ENCODE results near the gene GATD1. TPM values are rescaled to one million over a fixed set of nuclear protein-coding genes. Genes with fewer than 3 reads are reported as not detected.

The GATD1 gene
- total RNA-seq, 1 donor from 2014 or later: 63.3 TPM

DNA sequence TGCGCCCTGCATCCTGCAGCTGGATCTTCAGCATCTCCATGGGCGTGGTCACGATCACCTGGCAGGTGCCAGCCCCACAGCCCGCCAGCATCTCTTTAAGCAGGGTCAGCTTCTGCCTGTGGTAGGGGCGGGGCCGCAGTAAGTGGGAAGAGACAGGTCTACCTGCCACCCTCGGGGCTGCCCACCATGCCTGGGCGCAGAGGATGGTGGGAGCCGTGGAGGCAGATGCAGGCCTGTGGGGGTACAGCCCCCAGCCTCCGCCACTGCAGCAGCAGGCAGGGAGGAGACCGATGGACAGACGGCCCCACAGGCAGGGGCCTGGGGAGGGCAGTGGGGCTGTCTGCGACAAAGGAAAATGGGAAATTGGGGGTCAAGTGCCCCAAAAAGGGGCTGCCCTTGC, 15.6 kb upstream of the GATD1 start:
- no peak for DNase-seq
- intact Hi-C loops (cut with micrococcal nuclease): no loop called here
- Mint-ChIP-seq H3K36me3 (ENCODE audit: low read depth) (peaks cover 21% of the 10 kb centered on the region), H3K27me3 (peaks cover 2% of the 10 kb centered on the region), H3K9me3 (no peaks in the 10 kb centered on the region), H3K4me3 (no peak overlapping the region), H3K27ac (no peak overlapping the region), H3K4me1 (peaks cover 27% of the 10 kb centered on the region)
- TF ChIP-seq, protein P1, sequence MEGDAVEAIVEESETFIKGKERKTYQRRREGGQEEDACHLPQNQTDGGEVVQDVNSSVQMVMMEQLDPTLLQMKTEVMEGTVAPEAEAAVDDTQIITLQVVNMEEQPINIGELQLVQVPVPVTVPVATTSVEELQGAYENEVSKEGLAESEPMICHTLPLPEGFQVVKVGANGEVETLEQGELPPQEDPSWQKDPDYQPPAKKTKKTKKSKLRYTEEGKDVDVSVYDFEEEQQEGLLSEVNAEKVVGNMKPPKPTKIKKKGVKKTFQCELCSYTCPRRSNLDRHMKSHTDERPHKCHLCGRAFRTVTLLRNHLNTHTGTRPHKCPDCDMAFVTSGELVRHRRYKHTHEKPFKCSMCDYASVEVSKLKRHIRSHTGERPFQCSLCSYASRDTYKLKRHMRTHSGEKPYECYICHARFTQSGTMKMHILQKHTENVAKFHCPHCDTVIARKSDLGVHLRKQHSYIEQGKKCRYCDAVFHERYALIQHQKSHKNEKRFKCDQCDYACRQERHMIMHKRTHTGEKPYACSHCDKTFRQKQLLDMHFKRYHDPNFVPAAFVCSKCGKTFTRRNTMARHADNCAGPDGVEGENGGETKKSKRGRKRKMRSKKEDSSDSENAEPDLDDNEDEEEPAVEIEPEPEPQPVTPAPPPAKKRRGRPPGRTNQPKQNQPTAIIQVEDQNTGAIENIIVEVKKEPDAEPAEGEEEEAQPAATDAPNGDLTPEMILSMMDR (IDR thresholded peaks at IDR 0.05): no peak
- ChIA-PET CTCF (no interaction called here), POLR2A (no interaction called here)
- ATAC-seq (ENCODE audit: low read depth): no peak

DNA sequence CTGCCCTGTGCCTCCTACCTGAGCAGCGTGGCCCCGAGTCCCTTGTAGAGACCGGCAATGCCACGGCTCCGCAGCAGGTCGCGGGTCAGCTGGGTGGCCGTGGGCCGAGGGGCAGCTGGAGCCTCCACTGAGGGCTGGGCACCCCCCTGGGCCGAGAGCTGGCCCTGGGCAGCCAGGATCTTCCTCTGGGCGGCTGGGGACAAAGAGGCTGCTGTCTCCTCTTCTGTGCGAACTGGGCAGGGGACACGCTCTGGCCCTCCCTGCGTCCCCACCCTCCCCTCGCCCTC, 15.2 kb upstream of the GATD1 start:
- Mint-ChIP-seq H3K9me3 (no peaks in the 10 kb centered on the region), H3K36me3 (ENCODE audit: low read depth) (peaks cover 21% of the 10 kb centered on the region), H3K4me3 (no peak overlapping the region), H3K27me3 (peaks cover 2% of the 10 kb centered on the region), H3K4me1 (peaks cover 27% of the 10 kb centered on the region), H3K27ac (no peak overlapping the region)
- CTCF ChIA-PET: no interaction called here
- TF ChIP-seq, protein P1 (IDR thresholded peaks at IDR 0.05): no peak
- ATAC-seq (ENCODE audit: low read depth) (no peak), DNase-seq (no peak)
- intact Hi-C loops (cut with micrococcal nuclease): no loop called here
- POLR2A ChIA-PET: no interaction called here

DNA sequence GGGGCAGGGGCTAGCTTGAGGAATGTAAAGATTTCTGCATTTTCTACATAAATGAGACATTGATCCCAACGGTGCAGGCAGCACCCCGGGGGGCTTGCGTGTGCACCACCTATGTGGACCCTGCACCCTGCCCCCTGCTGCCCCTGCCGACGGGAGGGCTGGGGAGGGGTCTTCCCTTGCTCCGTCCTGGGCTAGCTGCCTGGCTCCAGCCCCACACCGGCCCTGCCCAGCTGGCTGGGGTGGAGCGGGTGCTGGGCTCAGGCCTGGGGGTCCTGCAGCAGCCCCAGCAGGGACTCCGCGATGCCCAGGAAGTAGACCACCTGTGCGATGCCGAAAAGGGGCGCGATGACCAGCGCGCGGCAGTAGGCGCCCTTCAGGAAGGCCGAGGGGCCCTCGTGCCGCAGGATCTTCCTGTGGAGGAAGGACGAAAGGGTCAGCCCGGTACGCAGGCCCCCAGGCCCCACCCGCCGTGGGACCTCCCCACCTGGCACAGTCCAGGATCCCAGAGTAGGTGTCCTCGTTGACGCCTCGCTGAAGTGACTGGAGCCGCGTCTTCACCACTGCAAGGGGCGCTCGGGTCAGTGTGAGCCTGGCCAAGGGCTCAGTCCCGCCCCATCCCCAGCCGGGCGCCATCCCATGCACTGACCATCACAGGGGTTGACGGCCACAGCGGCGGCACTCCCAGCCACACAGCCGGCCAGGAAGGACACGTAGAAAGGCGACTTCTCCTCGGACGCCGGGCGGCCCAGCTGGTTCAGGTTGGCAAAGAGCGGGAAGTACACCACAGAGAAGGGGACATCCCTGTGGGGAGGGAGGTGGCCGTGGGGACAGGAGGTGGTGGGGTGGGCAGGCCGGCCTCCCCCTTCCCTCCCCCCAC, 14.6 kb upstream of the GATD1 start:
- no peak overlapping the region for H3K4me3 Mint-ChIP-seq
- H3K27ac Mint-ChIP-seq: no peak overlapping the region
- no peaks in the 10 kb centered on the region for H3K9me3 Mint-ChIP-seq
- intact Hi-C loops (cut with micrococcal nuclease): no loop called here
- CTCF ChIA-PET: no interaction called here
- H3K27me3 Mint-ChIP-seq: peaks cover 2% of the 10 kb centered on the region
- H3K36me3 Mint-ChIP-seq (ENCODE audit: low read depth): peaks cover 21% of the 10 kb centered on the region
- POLR2A ChIA-PET: interaction anchor here (0.5 to 0.7 kb wide), 3 partner anchors 95 to 1340 kb away, joined by 3 to 6 read pairs (median 5); partner anchors contain the start of genes DEAF1 and TMEM80
- TF ChIP-seq, protein P1 (IDR thresholded peaks at IDR 0.05): no peak
- H3K4me1 Mint-ChIP-seq: peaks cover 23% of the 10 kb centered on the region
- ATAC-seq (ENCODE audit: low read depth) (no peak), DNase-seq (no peak)

DNA sequence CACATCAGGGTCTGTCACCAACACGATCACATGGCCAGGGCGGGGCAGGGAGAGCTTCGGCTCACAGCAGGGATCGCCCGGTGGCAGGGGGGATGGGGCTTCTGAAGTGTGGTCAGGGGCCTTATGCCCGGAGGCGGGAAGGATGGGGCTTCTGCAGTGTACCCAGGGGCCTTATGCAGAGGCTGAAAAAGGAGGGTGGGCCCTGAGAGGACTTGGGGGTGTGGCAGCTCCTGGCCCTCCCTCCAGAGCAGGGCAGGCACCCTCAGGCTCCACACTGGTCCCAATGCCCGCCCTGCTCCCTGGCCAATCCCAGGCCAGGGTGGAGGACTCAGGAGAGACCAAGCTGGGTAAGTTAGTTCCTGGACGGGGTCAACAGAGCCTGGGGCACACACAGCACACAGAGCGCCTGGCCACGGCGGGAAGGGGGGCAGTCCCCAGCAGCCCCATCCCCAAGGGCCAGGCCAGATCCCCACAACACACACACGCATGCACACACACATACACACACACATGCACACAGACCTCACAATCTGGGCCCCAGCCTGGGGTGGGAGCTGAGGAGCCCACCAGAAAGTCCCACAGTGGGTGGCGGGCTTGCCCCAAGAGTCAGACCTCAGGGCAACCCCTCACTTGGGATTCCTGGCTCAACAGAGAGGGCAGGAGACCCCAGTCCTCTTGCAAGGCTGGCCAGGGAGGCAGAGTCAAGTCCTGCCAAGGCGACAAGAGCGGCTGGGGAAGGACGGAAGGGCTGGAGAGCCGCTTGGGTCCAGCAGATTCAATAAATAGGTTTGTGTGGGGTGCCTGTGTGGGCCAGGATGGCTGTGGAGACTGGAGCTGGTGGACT, 13.7 kb upstream of the GATD1 start:
- DNase-seq (no peak), ATAC-seq (ENCODE audit: low read depth) (no peak)
- Mint-ChIP-seq H3K4me1 (peaks cover 13% of the 10 kb centered on the region), H3K36me3 (ENCODE audit: low read depth) (peaks cover 20% of the 10 kb centered on the region), H3K9me3 (no peaks in the 10 kb centered on the region), H3K27me3 (peaks cover 2% of the 10 kb centered on the region), H3K27ac (no peak overlapping the region), H3K4me3 (no peak overlapping the region)
- CTCF ChIA-PET: no interaction called here
- POLR2A ChIA-PET: interaction anchor here (0.6 kb wide), 1 partner anchor 1341 kb away, joined by 6 read pairs; no protein-coding TSS in a partner anchor
- TF ChIP-seq, protein P1 (IDR thresholded peaks at IDR 0.05): no peak
- intact Hi-C loops (cut with micrococcal nuclease): no loop called here

DNA sequence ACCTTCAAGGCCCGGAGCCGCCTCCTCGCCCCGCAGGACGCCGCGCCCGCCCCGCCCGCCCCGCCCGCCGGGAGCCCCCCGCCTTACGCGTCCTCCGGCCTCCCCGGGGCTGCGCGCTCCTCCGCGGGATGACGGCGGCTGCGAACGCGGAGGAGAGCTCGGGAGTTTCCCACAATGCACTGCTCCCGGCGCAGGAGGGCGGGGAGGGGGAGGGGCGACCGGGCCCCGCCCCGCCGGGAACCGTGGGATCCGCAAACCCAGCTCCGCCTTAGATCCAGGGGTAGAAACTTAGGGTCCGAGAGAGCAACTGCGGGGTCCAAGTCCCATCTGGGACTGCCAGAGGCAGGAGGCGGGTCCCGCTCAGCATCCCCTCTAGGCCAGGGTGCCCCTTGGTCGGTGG, 12.7 kb upstream of the GATD1 start, which contains the start of gene CEND1:
Gene CEND1, minus strand, starts transcription at position 148 of the 400 bp plus-strand sequence. CDS start 1,514 bp downstream, outside the sequence.
- Mint-ChIP-seq H3K27ac (no peak within 1 kb of the TSS), H3K4me3 (peak within 1 kb of the TSS; percentile 35), H3K4me1 (peaks cover 7% of the 10 kb centered on the region), H3K36me3 (ENCODE audit: low read depth) (peaks cover 19% of the 10 kb centered on the region), H3K9me3 (no peaks in the 10 kb centered on the region), H3K27me3 (peaks cover 2% of the 10 kb centered on the region)
- ATAC-seq (ENCODE audit: low read depth) (peak; percentile 68), DNase-seq (no peak)
- POLR2A ChIA-PET: interaction anchor here (1.0 kb wide), 1 partner anchor 19 kb away, joined by 3 read pairs; the partner anchor contains the start of gene RPLP2
- CTCF ChIA-PET: no interaction called here
- intact Hi-C loops (cut with micrococcal nuclease): no loop called here
- TF ChIP-seq, protein P1 (IDR thresholded peaks at IDR 0.05): no peak

Data from activated B cell treated with CpG ODN at 0.5 μM for 24 hours (primary cell).